Bronchial epithelial cell (primary cell): ENCODE measurements around the gene DNAAF2. TPM values are rescaled to one million over a fixed set of nuclear protein-coding genes. Genes with fewer than 3 reads are reported as not detected.
"Not testable (repeated sequence)": the region's sequence is repeated elsewhere in the genome, so short reads cannot be mapped to it uniquely, and the experiment has no call there.

Experiments
- DNase-seq: peaks from one replicate; pipeline ENCODE4 v3.0.0-alpha.2; 2010; ENCODE audit warnings: low read depth
- FAIRE-seq: peaks from 2 replicates; lab custom pipeline; 2011; peaks lifted over from hg19 to GRCh38; lab: Jason Lieb, UNC
- H3K27me3 ChIP-seq: 2 replicates; pipeline ENCODE4 v1.5.1; 2011; ENCODE audit warnings: low read length; ENCODE audit not compliant: control insufficient read depth, insufficient read depth
- H3K36me3 ChIP-seq: 2 replicates; pipeline ENCODE4 v1.5.1; 2011; ENCODE audit warnings: low read length; ENCODE audit not compliant: control insufficient read depth, insufficient read depth
- H3K4me3 ChIP-seq: 2 replicates; pipeline ENCODE4 v1.5.1; 2011; ENCODE audit warnings: mild to moderate bottlenecking, low read depth, low read length, control low read depth
- CTCF ChIP-seq: IDR thresholded peaks from 2 replicates; pipeline ENCODE4 v1.5.1; 2011; ENCODE audit warnings: mild to moderate bottlenecking, moderate library complexity, low read length, control low read depth, inconsistent platforms; ENCODE audit not compliant: insufficient read depth, severe bottlenecking
- total RNA-seq: library from RNA; depleted of rRNA; stranded (reverse); fragments of >200 nt; gene quantifications from 2 replicates; pipeline ENCODE4 v1.2.1, GENCODE V29; 2014

The DNAAF2 gene
- total RNA-seq, 1 donor from 2014 or later, result 10.8 TPM

GRCh38 chr14:49586673-49587460, 48.2 kb downstream of the DNAAF2 start:
- H3K4me3 ChIP-seq, result peak overlapping the region; percentile 74

DNA sequence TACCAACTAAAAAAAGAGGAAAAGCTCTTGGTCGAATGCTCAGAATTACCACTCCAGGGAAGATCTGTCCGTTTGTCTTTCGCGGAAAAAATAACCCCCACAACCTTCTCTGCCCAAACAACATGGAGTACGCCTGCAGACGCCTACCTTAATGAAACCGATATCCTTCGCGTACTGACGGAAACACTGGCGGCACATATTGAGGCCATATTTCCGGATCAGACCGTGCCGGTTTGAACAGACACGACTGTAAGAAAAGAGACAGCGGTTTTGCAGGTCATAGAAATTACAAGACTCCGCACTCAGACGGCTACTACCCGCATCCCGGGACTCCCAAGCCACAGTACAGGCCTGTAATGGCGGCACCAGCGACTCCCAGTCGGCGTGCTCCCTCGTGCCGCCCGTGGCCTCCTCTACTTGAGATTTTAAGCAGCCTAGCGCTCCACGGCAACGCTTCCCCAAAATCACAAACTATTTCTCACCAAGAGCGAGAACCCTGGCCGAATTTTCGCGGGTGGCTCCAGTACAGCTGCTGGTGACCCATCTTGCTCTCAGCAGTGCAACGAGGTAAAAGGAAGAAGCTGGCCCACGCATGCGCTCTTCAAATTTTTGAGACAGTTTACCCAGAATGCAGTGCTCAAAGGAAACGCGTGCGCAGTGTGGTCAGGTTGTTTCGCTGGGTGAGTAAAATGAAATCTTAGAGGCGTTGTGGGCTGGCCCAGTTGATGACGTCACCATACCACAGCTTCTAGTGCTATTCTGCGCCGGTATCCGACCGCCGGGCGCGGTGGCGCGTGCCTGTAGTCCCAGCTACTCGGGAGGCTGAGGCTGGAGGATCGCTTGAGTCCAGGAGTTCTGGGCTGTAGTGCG, 49.0 kb downstream of the DNAAF2 start, which contains the start of gene RPS29:
Gene RPS29, minus strand, starts transcription at position 578 of the 870 bp plus-strand sequence. Its CDS starts 34 bp downstream, at position 544.
- FAIRE-seq (no peak), DNase-seq (peak; percentile 96)
- no peak for TF ChIP-seq CTCF
- Histone ChIP-seq H3K4me3 (peak within 1 kb of the TSS; percentile 74), H3K36me3 (peaks cover 8% of the 10 kb centered on the region), H3K27me3 (no peaks in the 10 kb centered on the region)

More at GRCh38 chr14:49586673-49587460, 48.2 kb downstream of the DNAAF2 start:
- FAIRE-seq, result no peak
- H3K27me3 ChIP-seq, result no peaks in the 10 kb centered on the region
- peaks cover 8% of the 10 kb centered on the region for H3K36me3 ChIP-seq
- TF ChIP-seq CTCF, result peak; percentile 53
- DNase-seq, result peak; percentile 76

DNA sequence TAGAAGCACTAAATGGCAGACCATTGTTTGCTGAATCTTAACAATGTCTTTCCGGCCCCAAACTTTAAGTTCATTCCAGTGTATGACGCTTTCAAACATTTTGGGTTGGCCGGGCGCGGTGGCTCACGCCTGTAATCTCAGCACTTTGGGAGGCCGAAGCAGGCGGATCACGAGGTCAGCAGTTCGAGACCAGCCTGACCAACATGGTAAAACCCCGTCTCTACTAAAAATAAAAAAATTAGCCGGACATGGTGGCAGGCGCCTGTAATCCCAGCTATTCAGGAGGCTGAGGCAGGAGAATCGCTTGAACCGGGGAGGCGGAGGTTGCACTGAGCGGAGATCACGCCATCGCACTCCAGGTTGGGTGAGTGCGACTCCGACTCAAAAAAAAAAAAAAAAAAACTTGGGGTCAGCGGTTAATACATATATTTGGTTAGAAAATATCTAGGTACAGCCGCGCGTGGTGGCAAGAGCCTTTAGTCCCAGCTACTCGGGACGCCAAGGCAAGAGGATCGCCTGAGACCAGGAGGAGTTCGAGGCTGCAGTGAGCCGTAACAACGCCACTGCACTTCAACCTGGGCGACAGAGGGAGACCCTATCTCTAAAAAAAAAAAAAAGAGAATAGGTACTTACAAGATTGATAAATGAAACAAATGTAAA, 49.9 kb downstream of the DNAAF2 start:
- H3K27me3 ChIP-seq, result not testable (repeated sequence)

GRCh38 chr14:49584058-49584457, 51.0 kb downstream of the DNAAF2 start:
- Histone ChIP-seq H3K4me3 (no peak overlapping the region), H3K36me3 (peaks cover 8% of the 10 kb centered on the region), H3K27me3 (no peaks in the 10 kb centered on the region)
- no peak for TF ChIP-seq CTCF
- FAIRE-seq (no peak), DNase-seq (no peak)

More for the DNA sequence above, 49.9 kb downstream of the DNAAF2 start:
- FAIRE-seq, H3K36me3 ChIP-seq, DNase-seq: not testable (repeated sequence)
- peak overlapping the region; percentile 74 for H3K4me3 ChIP-seq

DNA sequence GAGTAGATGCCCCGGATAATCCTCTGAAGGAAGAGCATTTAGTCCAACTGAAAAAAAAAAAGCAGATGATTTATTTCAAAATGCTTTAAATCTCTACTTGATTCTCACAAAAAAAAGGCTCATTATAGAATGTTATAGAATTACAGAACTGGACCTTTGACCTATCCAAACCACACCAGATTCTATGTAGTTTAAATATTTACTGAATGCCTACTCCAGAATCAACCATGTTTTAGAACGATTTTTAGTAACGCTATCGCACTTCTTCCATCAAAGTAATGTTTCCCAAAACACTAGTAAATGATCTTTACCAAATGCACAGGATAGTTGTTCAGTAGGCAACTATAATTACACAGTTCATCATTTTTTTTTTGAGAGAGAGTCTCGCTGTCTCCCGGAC, 51.4 kb downstream of the DNAAF2 start:
- no peak for TF ChIP-seq CTCF
- Histone ChIP-seq H3K4me3 (no peak overlapping the region), H3K27me3 (no peaks in the 10 kb centered on the region), H3K36me3 (peaks cover 8% of the 10 kb centered on the region)
- DNase-seq (no peak), FAIRE-seq (no peak)
